GM18519 (cell line): ENCODE data around the gene SYNDIG1.

Experiments used
- ATAC-seq: cut with Tn5 transposase; IDR thresholded peaks from one replicate; pipeline ENCODE4 v1.9.1; 2021; ENCODE audit warnings: mild to moderate bottlenecking, moderate library complexity; ENCODE audit not compliant: unreplicated experiment, low FRiP score

SYNDIG1 gene

GRCh38 chr20:24648481-24648880 is 179.1 kb downstream of the SYNDIG1 start:
- ATAC-seq, result no peak

DNA sequence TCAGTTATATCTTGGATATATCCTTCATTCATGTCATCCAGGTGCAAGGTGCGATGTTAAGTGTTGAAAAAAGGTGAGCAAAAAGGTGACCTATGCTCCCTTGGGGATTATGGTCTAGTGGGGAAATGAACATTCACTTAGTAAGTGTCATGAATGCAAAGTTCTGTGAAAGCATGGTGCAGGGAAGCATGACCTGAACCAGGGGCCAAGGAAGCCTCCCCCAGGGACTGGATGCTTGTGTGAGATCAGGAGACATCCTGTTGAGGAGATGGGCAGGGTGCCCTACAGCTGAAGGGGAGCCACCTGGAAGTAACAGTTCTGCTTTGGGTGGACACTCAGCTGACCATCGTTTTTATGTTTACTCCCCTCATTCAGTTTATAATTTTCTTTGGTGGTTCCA is 179.5 kb downstream of the SYNDIG1 start:
- no peak for ATAC-seq

GRCh38 chr20:24649787-24650490 is 180.5 kb downstream of the SYNDIG1 start:
- no peak for ATAC-seq

GRCh38 chr20:24651171-24651975 is 181.9 kb downstream of the SYNDIG1 start:
- no peak for ATAC-seq

GRCh38 chr20:24651976-24652345 is 182.5 kb downstream of the SYNDIG1 start:
- ATAC-seq, result no peak

DNA sequence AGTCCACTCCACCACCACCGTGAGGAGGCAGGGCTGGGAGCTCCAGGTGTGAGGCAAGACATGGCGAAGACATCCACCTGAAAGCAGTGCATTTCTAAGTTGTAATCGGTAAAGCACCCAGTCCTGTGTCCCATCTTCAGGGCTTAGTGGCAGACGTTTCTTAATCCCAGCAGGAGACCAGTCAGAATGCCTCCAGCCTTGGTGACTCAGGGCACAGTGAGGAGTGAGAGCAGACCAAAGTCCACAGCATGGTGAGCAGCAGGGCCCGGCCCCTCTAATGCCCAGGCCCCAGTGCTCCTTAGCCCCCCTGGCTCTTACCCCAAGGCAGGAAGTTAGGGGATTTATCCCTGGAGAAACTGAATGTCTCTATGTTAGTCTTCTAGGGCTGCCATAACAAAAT is 183.9 kb downstream of the SYNDIG1 start:
- ATAC-seq, result no peak

GRCh38 chr20:24654425-24654824 is 185.0 kb downstream of the SYNDIG1 start:
- no peak for ATAC-seq

DNA sequence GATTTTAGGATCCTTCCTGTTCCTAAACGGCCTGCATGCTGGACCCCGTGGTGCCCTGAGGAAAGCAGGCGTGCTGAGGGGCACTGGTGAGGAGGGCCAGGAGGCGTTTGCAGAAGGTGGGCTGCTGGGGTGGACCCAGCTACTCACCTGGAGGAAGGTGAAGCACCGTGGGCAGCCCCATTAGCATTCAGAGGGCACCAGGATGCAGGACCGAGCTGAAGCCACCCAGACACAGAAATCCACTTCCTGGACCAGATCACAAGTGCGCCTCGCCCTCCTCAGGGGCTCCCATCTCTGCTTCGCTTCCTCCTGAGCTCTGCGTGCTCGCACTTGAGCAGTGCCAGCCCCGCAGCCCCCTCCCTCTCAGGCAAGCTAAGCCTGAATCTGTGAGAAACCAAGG is 187.0 kb downstream of the SYNDIG1 start:
- no peak for ATAC-seq

GRCh38 chr20:24657196-24657595 is 187.8 kb downstream of the SYNDIG1 start:
- ATAC-seq, result no peak

GRCh38 chr20:24657878-24658620 is 188.6 kb downstream of the SYNDIG1 start:
- no peak for ATAC-seq

DNA sequence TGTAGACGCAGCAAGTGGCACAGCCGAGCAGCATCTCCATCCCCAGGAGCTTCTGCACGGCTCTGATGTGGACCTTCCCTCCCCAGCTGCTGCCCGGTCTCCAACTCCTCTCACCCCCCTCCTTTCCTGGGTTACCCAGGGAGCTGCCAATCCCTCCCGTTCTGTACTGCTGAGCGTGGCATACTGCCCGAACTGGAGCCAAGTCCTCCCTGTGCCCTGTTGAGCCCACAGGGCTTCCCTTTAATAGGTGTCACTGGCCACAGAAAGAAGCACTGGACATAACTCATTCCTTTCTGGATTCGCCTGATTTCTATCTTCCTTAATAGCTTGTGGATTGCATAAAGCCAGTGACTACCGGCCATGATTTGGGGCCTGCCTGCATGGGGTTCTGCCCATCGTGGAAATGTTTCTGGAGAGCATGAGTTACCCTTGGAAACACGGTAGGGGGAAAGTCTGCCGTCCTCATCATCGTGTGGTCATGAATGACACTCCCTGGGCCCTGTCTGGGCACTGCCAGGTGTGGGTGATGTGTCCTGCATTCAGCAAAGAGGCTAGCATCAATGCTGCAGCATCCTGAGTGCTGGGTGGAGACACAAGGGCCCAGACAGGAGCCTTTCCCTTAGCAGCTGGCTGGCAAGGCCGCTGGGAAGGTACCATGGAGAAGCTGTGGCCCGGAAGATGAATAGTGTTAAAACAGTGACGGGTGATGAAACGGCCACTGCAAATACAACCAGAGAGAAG is 189.7 kb downstream of the SYNDIG1 start:
- ATAC-seq, result no peak

DNA sequence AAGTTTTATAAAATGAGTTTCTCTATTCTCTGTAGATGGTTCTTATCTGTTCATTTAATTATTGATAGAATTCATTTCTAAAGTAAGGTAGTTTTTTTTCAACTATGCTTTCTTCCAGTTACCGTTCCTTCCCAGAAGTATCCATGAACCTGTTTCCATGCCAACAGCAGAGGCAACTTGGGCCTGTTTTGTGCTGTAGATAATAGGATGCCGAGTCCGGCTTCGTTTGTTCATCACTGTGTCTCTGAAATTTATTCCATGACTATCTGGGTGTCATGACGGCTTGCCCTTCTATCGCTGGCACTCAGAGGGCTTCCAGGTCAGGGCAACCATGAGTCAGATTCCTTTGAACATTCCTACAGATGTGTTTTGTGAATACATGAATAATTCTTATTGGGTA is 190.4 kb downstream of the SYNDIG1 start:
- ATAC-seq, result no peak

DNA sequence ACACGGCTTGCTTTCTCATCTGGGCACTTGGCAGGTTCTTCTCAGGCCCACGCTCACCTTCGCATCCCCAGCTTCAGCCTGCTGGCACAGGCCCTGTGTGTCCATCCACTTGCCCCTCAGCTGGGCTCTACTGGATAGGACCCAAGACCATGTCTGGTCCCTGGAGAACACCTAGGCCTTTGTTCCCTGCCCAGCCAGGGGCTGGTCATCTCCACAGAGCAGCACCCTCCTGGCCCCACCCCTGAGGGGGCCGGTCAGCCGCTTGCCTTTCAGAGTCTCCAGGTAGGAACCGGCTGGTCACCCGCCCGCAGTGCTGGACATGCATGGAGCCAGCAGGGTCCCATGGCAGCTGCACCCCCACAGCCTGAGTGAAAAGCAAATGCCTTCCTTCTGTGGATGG is 191.2 kb downstream of the SYNDIG1 start:
- no peak for ATAC-seq

- ATAC-seq, result no peak
Observed at GRCh38 chr20:24661255-24661654, 191.8 kb downstream of the SYNDIG1 start.

- no peak for ATAC-seq
Observed at GRCh38 chr20:24662322-24662721, 192.9 kb downstream of the SYNDIG1 start.

- no peak for ATAC-seq
Observed at GRCh38 chr20:24662752-24663365, 193.4 kb downstream of the SYNDIG1 start.

DNA sequence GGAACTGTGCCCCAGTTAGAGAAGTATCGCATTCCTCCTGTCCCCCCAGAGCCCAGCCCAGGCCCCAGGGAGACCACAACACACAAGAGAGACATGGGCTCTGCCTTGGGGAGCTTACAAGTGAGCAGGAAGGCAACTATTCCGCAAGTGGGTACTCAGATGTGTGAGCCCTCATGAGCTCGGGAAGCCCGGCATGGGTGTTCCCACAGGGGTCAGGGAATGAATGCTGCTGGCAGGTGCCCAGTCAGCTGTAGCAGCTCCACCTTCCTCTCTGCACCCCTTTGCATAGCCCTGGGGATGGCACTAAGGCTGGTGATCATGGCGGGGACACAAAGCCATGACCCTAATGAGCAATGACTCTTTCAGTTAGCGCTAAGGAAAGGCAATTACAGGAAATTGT is 194.1 kb downstream of the SYNDIG1 start:
- ATAC-seq, result no peak

DNA sequence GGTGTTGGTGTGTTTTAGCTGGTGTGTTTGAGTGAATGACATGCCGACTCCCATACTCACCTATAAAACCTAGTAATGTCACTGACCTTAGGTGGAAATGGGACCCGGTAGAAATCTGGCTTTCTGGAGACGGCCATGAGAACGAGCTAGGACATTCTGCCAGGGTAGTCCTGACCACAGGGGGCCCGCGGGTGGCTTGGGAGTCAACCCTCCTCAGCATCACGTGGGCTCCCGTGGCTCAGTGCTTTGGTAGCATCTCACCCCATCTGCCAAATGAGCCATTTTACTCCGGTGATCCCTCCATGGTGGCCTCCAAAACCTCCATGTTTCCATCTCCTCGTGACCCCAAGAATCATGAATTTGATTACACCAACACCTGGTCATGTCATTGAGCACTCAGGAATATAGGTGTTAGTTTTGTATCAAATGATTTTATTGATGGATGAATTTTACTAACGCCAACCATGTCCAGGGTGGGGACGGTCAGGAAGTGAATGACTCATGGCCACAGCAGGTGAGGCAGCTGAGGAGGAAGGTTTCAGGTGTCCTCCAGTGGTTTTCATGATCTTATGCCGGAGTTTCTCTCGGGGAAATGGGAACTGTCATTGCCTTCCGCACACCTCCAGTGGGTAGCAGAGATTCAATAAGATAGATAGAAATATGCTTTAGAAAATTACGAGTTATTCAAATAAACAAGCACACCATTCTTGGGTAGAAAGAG is 195.0 kb downstream of the SYNDIG1 start:
- no peak for ATAC-seq

GRCh38 chr20:24665196-24665595 is 195.8 kb downstream of the SYNDIG1 start:
- ATAC-seq, result no peak

- no peak for ATAC-seq
Observed at GRCh38 chr20:24665741-24666191, 196.3 kb downstream of the SYNDIG1 start.
